ENCODE measurements around the gene ADGRD1. TPM values are rescaled to one million over a fixed set of nuclear protein-coding genes. Genes with fewer than 3 reads are reported as not detected.
A peak's percentile ranks its signal among the peaks of the same experiment; 100 is the strongest.

Gene ADGRD1
- total and polyA plus RNA-seq, 2 of the 8 experiments (the other 6 are each of a cell fraction or from before 2014, with no cell fraction given), result 0.36 to 0.48 TPM

DNA sequence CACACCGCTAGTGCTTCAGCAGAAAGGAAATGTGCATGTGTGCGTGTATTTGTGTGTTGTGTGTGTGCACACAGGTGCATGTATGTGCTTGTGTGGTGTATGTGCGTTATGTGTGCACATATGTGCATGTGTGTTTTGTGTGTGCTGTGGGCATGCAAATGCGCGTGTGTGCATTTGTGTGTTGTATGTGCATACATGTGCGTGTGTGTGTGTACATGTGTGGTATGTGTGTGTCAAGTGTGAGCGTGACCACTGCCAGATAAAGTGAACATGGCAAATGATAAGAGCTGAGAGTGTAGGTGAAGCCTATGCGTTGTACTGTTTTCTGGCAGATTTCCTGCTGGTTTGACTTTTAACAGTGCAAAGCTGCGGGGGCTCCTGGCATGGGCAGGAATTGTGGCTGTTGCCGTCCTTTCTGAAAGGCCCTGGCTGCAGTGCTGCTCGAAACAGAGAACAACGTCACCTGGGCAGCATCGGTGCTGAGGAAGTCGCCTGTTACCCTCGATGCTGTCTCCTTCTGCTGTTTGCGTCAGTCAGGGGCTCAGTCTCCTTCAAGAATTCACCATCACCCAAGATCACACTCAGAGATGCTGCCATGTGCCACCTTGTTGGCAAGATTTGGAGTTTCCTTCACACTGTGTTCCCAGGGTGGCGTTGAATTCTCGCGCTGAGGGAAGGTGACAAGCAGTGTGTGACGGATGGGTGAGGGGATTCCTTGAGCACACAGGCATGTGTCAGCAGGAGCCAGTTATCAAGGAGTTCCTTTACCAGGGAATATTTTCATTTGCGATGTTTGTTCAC, 56.1 kb downstream of the ADGRD1 start:
- H3K4me3 ChIP-seq (ENCODE audit: extremely low read depth in 1 of 4, insufficient read depth in 2 of 4, low read depth in 3 of 4, low read length in 4 of 4), result no peak overlapping the region
- no peak overlapping the region for H2BK12ac ChIP-seq (ENCODE audit: low read depth, low read length)
- H2BK5ac ChIP-seq (ENCODE audit: low read depth, low read length), result no peak overlapping the region; the same call in 1 of the 2 replicates
- H3K18ac ChIP-seq (ENCODE audit: extremely low read depth, low read length), result no peak overlapping the region
- no peak overlapping the region for H3K56ac ChIP-seq (replicated peaks; ENCODE audit: insufficient read length, low read depth, low read length)
- peak overlapping the region; percentile 75 for H3K23ac ChIP-seq (ENCODE audit: insufficient read length)
- no peak overlapping the region for H2AK5ac ChIP-seq (ENCODE audit: low read depth, low read length)
- ChIA-PET CTCF (ENCODE audit: partially characterized antibody) (no interaction called here), POLR2A (ENCODE audit: partially characterized antibody) (no interaction called here)
- no peaks in the 10 kb centered on the region for H3K79me1 ChIP-seq (ENCODE audit: low read depth, low read length)
- H3K36me3 ChIP-seq (ENCODE audit: control insufficient read depth in 2 of 4, insufficient read depth in 4 of 4, low read length in 3 of 4), result no peaks in the 10 kb centered on the region
- DNase-seq (ENCODE audit: low read depth in 1 of 2, low spot score in 2 of 2) (no peak), FAIRE-seq (no peak)
- no peak overlapping the region for H3K4me2 ChIP-seq (ENCODE audit: insufficient read depth in 1 of 2, low read depth in 2 of 2, low read length in 2 of 2)
- H3K9ac ChIP-seq (replicated peaks in 1 of 4; ENCODE audit: extremely low read depth in 1 of 4, low read depth in 3 of 4, low read length in 3 of 4), result no peak overlapping the region
- no peak overlapping the region for H2BK15ac ChIP-seq (ENCODE audit: low read length)
- H4K5ac ChIP-seq (ENCODE audit: insufficient read length, low read depth, low read length), result no peak overlapping the region
- H3K27ac ChIP-seq (ENCODE audit: low read depth, low read length), result no peak overlapping the region
- H2BK20ac ChIP-seq (ENCODE audit: low read length), result no peak overlapping the region
- no peaks in the 10 kb centered on the region for H3K9me3 ChIP-seq (ENCODE audit: insufficient read depth in 2 of 2, low read depth in 1 of 2, low read length in 1 of 2)
- no peaks in the 10 kb centered on the region for H3K79me2 ChIP-seq (ENCODE audit: control insufficient read depth in 1 of 2, insufficient read depth in 2 of 2, low read length in 2 of 2)
- peak overlapping the region; percentile 31; the same call in 1 of the 2 replicates for H4K8ac ChIP-seq (ENCODE audit: extremely low read depth, insufficient read depth, low read length)
- no peak overlapping the region for H2BK120ac ChIP-seq (replicated peaks; ENCODE audit: low read depth, low read length)
- H3K4me1 ChIP-seq (replicated peaks in 1 of 4; ENCODE audit: control insufficient read depth in 3 of 4, insufficient read depth in 4 of 4, low read length in 3 of 4), result no peaks in the 10 kb centered on the region
- no peak overlapping the region for H2AFZ ChIP-seq (ENCODE audit: low read length)
- H4K91ac ChIP-seq (replicated peaks; ENCODE audit: insufficient read length, low read length), result no peak overlapping the region
- peak overlapping the region; percentile 63 for H3K4ac ChIP-seq (replicated peaks; ENCODE audit: insufficient read length, low read depth, low read length)
- H4K20me1 ChIP-seq (replicated peaks in 1 of 2; ENCODE audit: control insufficient read depth in 1 of 2, insufficient read depth in 2 of 2, low read length in 2 of 2), result no peaks in the 10 kb centered on the region
- no peaks in the 10 kb centered on the region; a peak in 1 of 7 replicates for H3K27me3 ChIP-seq (replicated peaks in 1 of 4; ENCODE audit: control insufficient read depth in 3 of 4, extremely low read depth in 1 of 4, insufficient read depth in 3 of 4, low read length in 3 of 4)
- no peak overlapping the region for H3K14ac ChIP-seq (ENCODE audit: insufficient read length)
- H3K23me2 ChIP-seq (ENCODE audit: low read depth, low read length), result no peaks in the 10 kb centered on the region
- WGBS, 2 experiments (ENCODE audit: extremely low coverage in 1 of 2, insufficient coverage in 1 of 2, insufficient read length in 1 of 2, insufficient replicate concordance in 2 of 2, low coverage in 1 of 2, low lambda C conversion rate in 2 of 2, missing lambda C conversion rate in 1 of 2), result 89% methylated on average over 21 of the region's 21 CpGs; no CpG with 5 or more reads in 1 of the 2 experiments
- TF ChIP-seq RAD21 (IDR thresholded peaks at IDR 0.05 in 1 of 2, conservative IDR thresholded peaks at IDR 0.05 in 1 of 2; ENCODE audit: low read depth in 2 of 2, low read length in 2 of 2) (no peak), RFX5 (IDR thresholded peaks at IDR 0.05; ENCODE audit: borderline replicate concordance, low read depth, low read length) (no peak), CEBPB (IDR thresholded peaks at IDR 0.05; ENCODE audit: low read depth, low read length) (no peak), SUZ12 (IDR thresholded peaks at IDR 0.05; ENCODE audit: low read length) (no peak), NANOG (IDR thresholded peaks at IDR 0.05; ENCODE audit: insufficient read depth, low read depth, low read length, poor library complexity, severe bottlenecking) (no peak), CTBP2 (IDR thresholded peaks at IDR 0.05; ENCODE audit: borderline replicate concordance, insufficient read depth, insufficient read length, low read length) (no peak), TAF1 (IDR thresholded peaks at IDR 0.05; ENCODE audit: low read depth, low read length) (no peak), CBX5 (IDR thresholded peaks at IDR 0.05; ENCODE audit: low read depth, low read length) (no peak), SIX5 (IDR thresholded peaks at IDR 0.05; ENCODE audit: low read depth, low read length) (no peak), ASH2L (IDR thresholded peaks at IDR 0.05; ENCODE audit: low read length) (no peak), JUND (IDR thresholded peaks at IDR 0.05; ENCODE audit: low read length) (no peak)
- TF ChIP-seq, protein P1, sequence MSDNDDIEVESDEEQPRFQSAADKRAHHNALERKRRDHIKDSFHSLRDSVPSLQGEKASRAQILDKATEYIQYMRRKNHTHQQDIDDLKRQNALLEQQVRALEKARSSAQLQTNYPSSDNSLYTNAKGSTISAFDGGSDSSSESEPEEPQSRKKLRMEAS (IDR thresholded peaks at IDR 0.05), result no peak

All from H1 (cell line).